GM19397 (cell line): ENCODE measurements around the gene TRIM50.
"Not testable (repeated sequence)": the region's sequence is repeated elsewhere in the genome, so short reads cannot be mapped to it uniquely, and the experiment has no call there.

ENCODE experiments used
- ATAC-seq: cut with Tn5 transposase; IDR thresholded peaks from one replicate; pipeline ENCODE4 v1.9.1; 2021; ENCODE audit warnings: mild to moderate bottlenecking, moderate library complexity; ENCODE audit not compliant: unreplicated experiment

The TRIM50 gene

DNA sequence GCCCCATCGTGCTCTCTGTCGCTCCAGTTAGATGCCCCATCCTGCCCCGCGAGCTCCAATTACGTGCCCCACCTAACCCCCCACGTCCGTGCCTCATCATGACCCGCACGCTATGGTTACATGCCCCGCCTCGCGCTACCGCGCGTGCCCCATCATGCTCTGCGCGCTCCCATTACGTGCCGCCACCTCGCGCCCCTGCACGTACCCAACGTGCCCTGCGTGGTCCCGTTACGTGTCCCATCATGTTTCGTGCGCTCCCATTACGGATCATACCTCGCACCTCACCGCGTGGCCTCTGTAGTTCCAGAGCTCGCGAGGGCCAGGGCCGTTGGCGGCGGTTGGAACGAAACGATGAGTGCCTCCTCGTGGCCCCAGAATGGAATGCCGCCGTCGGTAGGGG lies at the start of gene TRIM50, which contains the start of gene FKBP6:
TSS of gene TRIM50 (minus strand) at position 161 of the 400 bp plus-strand sequence. CDS start 3,295 bp downstream, outside the sequence.
TSS of gene FKBP6 (plus strand) at position 240 of the 400 bp plus-strand sequence. CDS start 268 bp downstream, outside the sequence.
- ATAC-seq, result not testable (repeated sequence)

DNA sequence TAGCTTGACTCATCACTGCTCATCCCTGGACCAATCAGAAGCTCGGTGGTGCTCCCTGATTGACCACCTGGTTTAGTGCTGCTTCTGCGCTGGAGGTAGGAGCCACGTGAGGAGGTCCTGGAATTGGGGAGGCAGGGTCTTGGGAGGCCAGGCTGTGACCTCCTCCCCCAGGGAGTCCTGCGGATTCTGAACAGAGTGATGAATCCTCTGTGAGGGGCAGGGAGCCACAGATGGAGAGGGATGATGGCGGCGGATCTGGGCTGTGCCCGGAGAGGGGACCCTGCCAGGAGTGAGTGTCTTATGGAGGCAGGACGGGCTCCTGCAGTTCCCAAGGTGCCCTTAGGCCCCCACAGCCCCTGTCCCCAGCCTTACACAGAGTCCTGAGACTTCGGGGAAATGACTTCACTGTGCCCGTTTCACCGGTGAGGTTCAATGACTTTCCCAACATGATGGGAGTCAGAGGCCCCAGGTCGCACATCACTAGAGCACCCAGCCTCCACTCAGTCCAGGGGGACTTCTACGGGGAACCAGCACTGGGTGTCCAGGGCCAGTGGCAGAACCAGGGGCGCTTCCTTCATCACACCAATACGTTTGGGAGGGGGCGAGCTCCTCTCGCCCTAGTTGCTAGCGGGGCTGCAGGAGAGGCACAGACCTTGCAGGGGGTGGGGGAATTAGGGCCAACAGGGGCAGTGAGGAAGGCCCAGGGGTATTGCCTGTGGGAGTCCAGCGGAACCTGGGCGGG lies 49.0 kb upstream of the TRIM50 start:
- ATAC-seq, result no peak

DNA sequence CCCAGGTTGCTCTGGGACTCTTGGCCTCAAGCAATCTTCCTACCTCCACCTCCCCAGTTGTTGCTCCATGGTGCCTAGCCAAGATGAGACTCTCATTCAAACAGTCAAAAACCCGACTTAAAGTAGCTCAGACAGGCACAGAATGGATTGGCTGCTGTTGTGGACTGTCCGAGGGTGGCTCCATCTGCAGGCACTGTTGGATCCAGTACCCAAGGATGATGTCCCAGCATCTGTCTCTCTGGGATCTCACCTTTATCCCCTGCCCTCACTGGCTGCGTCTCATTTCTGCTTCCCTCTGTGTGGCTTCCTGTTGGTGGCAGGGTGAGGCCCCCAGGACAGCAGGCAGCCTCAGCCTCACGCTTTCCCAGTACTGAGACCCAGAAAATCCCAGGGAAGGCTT lies 48.4 kb upstream of the TRIM50 start:
- not testable (repeated sequence) for ATAC-seq

DNA sequence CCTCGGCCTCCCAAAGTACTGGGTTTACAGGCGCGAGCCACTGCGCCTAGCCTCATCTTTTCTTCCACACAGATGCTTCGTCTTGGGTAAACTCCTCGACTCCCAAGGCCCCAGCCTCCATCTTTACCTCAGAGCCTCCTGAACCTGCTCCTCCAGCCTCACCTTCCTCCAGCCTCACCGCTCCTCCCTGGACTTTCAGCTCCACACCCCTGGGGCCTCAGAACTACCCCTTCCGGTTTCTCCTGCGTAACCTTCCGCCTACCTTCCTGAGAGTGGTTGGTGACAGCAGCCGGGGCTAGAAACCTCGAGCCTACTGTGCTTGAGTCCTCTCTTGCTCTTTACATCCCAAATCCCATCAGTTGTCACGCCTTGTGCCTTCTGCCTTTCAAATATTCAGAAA lies 45.9 kb upstream of the TRIM50 start:
- ATAC-seq, result no peak

DNA sequence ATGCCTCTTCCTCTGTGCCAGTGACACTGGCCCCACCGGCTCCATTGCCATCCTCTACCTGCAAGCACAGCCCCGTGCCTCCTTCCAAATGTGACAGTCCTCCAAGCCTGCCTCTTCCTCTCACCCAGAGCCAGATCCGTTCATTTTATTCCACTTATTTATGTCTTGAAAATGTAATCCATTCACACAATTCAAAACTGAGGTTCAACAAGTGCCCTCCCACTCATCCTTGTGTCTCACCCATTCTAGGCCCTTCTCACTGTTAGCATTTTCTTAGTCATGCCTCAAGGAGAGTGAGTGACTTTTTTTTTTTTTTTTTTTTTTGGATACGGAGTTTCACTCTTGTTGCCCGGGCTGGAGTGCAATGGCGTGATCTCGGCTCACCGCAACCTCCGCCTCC lies 41.7 kb upstream of the TRIM50 start:
- ATAC-seq, result no peak

DNA sequence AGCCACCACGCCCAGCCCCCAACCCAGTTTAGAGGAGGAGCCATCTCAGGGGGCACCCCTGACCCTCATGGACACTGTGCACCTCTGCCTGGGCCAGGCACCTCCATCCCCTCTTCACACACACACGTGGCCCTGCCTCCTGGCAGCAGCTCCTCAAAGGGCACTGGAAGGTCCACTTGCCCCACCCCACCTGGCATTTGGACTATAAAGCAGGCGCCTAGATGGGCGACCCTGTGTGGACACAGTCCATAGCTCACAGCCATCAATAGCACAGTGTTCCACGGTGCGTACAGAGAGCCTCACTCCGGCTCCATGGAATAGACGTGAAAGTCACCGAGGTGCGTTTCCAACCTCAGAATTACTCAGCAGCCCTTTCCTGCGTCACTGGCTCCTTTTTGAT lies 41.1 kb upstream of the TRIM50 start:
- ATAC-seq, result no peak

DNA sequence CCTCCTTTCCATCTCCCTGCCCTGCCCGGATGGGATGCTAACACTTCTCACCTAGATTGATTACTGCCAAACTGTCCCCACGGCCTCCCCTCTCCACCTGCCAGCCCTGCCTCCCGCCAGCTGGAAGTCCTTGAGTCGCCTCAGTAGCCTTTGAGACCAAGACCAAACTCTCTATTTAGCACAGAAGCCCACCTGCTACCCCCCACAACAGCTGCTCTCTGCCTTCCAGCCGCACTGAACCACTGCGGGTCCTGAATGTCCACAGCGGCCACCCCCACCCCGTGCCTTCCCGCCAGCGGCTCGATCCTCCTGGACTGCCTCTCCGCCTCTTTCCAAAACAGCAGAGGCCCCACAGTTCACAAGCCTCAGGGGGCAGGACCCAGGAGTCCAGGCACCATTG lies 39.1 kb upstream of the TRIM50 start:
- no peak for ATAC-seq

DNA sequence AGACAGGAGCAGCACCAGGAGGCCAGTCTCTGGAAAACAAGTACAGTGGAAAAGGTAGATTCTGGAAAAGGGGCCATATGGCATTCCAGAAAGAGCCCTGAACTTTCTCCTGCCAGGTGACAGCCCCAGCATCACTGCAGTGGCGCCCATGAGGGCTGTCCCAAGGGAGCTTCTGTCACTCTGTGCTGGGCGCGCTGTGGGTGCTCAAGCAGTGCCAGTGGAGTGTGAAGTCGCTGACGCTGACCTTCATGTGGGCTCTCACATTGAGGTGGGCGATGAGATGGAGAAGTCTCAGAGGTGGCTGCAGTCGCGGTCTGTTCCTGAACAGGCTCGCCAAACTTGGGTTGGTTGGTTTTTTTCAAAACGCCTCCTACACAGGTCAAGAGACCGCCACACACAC lies 38.2 kb upstream of the TRIM50 start:
- no peak for ATAC-seq

DNA sequence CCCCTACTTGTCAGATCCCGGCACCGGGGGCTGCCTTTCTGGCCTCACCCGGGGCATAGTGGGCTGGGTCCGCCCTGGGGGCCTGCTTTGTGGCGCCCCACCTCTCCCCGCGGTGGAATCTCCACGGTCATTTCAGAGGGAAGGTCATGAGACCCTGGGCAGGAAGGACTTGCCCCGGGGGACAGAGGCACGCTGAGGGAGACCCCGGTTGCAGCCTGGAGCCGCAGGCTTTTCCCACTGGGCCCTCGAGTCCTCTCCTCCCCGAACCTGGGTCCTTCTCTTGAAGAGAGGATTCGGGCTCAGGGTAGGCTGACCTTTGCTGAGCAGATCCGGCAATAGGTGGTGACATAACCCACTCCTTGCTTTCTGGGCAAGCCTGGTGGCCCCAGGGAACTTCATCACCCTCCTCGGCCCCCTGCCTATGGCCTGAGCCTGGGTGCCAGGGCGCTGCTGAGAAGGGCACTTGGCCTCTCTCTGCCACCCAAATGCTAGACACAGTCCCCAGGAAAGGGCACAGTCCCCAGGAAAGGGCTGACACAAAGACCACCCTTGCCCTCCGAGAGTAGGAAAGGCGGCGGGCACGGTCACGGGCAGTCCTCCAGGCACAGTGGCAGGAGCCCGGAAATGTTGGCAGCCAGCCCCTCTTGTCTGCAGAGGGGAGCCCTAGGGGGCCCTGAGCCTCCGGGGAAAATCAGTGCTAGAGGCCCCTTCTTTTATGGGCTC lies 36.3 kb upstream of the TRIM50 start:
- ATAC-seq, result no peak

DNA sequence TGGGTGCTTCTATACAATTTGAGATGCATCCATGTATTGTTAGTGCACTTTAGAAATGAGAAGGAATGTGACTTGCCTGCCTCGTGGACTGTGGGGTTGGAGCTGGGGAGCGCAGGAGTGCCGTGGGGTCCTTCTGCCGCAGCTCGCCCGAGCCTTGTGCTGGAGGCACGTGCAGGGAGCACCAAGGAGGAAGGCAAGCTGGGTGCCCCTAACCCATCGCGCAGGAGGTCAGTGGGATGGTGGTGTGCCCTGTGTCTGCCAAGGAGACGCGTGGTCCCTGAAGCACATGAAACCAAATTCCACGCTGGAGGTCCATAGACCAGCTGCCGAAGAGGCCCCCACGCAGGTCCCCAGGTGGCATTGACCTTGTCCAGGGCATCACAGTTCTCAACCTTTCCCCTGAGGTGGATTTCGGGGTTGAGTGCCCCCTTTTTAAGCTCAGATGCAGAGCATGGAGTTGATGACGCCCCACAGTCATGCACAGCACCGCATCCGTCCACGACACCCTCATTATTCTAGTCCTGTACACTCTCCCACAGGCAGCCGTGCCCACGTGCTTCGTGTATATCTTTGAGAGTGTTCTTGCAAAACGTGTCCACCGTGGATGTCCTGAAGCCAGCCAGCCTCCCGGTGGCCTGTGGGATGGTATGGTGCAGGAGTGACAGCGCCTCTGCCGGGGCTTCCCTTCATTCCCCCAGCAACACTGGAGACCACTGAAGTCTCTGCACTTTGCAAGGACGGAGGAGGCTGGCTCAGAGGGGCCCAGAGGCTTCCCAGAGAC lies 35.5 kb upstream of the TRIM50 start:
- no peak for ATAC-seq

DNA sequence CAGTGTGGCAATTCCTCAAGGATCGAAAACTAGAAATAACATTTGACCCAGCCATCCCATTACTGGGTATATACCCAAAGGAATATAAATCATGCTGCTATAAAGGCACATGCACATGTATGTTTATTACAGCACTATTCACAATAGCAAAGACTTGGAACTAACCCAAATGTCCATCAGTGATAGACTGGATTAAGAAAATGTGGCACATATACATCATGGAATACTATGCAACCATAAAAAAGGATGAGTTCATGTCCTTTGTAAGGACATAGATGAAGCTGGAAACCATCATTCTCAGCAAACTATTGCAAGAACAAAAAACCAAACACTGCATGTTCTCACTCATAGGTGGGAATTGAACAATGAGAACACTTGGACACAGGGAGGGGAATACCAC lies 32.7 kb upstream of the TRIM50 start:
- ATAC-seq, result not testable (repeated sequence)

DNA sequence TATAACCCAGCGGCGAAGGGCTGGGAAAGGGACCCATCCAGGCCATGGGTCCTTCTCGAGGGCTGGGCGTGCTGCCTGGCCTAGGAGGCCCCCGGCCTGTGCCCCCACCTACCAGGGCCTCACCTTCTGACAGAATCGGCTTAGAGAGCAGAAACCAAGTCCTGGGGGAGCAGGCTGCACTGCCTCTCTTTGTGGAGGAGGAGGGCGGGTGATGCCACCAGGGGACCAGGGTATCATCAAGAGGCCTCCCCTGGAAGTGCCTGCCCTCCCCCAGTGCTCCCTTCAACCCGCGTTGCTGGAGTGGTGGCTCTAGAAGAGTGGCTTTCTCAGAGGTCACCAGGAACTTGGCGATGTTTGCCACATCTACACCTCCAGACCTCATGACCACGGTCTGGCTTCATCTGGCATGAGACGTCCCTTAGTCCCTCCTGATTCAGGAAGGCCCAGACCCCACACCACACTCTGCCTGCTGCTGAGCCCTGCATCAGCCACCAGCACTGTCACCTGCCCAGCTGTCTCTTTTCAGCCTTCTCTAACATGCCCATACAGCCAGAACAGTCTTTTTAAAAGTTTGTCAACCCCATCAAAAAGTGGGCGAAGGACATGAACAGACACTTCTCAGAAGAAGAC lies 32.0 kb upstream of the TRIM50 start:
- no peak for ATAC-seq

DNA sequence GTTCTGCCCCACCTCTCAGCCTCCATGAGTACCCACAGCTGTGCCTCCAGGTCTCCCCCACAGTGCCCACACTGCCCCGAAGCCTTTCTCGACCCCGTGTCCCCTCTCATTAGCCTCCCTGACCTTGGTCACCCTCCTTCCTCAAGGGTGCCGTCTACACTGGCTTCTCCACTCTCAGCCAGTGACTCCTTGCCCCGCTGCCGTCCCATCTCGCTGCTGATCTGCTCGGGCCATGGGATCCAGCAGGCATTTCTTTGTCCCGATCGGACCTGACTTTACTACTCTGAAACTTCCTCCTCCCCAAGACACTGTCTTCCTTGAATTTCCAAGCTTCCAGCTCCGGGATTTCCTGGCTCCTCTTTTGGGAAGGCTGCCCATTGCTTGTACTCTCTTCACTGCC lies 31.4 kb upstream of the TRIM50 start:
- ATAC-seq, result no peak

DNA sequence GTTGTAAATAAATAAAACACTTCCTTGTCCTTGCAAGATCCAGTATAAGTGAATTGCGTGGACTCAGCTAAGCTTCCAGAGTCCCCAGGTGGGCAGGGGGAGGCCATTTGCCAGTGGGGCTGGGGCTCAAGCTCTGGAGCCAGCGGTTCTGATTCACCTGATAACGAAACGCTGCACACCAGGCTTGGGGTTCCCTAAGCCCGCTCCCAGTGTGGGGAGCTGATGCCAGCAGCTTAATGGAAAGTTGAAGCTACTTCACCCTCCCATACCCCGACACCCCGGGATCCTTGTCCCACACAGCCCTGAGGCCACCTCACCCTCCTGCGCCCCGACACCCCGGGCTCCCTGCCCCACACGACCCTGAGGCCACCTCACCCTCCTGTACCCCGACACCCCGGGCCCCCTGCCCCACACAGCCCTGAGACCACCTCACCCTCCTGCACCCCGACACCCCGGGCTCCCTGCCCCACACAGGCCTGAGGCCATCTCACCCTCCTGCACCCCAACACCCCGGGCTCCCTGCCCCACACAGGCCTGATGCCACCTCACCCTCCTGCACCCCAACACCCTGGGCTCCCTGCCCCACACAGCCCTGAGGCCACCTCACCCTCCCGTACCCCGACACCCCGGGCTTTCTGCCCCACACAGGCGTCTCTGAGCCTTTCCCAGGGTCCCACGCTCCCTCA lies 30.9 kb upstream of the TRIM50 start:
- no peak for ATAC-seq

DNA sequence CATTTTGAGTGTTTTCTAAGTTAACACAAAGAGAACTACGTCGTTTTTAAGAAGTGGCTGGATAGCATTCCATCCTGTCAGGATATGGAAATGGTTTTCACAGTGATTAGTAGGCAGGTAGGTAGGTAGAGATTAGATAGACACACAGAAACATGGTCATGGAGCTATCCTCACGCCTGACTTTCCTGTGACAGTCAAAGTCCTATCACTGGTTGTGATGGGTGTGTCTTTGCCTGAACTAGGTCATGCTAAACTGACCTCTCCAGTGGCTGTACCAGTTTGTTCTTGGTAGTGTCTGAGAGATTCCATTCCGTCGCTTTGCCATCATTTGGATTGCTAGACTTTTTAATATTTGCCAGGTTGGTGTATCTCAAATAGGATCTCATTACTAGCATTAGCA lies 28.3 kb upstream of the TRIM50 start:
- ATAC-seq, result no peak

DNA sequence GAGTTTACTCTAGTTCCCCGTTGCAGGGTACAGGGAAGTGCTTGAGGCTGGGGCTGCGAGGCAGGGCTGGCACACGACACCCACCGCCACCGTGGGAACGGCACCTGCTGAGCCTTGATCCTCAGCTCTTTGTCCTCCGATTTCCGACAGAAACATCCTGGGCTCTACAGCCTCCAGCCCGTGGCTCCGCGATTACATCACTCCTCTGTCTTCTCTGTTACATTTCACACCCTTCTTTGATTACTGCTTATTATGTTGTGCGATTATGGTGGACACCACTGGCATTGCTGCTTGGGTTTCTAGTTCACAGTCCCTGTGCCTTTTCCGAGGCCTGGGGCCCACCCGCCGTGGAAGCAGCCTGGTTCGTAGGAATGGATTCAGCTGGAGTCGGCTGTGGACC lies 26.9 kb upstream of the TRIM50 start:
- no peak for ATAC-seq

DNA sequence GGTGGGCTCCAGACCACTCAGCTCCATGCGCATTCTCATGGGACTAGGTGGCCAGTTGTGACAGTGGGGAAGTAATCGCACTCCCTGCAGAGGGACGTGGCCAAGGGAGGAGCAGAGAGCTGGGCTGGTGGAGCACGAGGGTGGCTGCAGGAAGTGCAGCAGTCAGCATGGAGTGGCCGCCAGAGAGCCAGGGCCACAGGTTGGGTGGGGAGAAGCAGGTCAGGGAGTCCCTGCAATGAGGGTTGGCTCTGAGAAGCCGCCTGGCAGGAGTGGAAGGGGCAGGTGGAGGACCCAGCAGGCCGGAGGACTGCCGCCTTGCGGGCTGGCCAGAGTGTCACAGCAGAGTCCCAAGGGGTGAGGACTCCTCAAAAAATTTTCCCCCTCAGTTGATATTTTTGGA lies 26.3 kb upstream of the TRIM50 start:
- no peak for ATAC-seq

DNA sequence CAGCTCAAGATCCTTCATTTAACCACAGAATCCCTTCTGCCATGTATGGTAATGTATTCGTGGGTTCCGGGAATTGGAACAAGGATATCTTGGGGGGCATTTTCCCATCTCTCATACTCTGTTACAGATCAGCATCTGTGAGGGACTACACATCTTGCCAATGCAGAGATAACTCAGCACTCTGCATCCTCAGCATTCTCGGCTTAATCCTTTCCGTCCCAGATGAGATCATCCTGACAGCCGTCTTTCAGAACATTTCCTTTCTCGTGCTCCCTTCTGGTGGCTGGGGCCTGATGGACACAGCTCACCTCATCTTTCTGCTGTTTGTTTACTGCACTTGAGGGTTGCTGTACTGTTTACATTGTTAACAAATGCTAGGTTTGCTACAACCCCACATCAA lies 25.4 kb upstream of the TRIM50 start:
- ATAC-seq, result no peak

DNA sequence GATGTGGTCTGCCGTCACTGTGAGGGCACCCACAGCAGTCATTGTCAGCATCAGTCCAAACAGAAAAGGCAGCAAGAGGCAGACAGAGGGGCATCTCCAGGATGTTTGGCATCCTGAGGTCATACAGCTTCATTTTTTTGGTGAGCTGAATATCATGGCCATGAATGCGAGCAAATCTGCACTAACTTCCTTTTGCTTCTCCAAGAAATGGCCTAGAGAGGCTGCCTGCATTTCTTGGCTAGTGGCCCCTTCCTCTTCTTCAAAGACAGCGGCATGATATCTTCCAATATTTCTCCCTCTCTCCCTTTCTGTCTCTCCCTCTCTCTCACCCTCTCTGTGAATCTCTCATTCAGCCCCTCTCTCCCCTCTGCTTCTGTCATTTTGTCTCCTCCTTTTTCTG lies 24.9 kb upstream of the TRIM50 start:
- ATAC-seq, result no peak

DNA sequence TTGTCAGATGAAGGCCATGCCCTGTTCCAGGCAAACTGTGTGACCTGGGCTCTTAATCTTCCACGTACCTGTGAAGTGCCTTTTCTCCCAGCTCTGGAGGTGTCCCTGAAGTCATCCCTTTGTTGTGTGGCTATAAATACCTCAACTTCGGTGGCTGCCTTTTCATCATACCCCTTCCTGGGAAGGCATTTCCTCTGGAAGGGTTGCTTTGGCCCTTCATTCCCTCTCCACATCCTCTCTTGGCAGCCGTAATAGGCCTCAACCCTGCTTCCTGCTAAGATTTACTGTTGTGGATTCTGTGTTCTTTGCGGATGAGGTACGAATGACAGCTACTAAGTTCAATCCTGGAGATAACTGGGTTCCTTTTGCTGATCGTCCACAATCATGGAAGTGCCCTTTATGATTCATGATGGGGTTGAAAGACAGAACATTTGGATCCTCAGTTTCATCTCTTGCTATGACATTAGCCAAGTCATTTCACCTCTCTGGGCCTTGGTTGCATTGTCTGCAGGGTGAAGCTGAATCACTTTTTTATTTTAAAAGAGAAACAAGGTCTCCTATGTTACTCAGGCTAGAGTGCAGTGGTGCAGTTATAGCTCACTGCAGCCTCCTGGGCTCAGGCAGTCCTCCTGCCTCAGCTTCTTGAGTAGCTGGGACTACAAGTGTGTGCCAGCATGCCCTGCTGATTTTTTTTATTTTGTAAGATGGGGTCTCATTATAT lies 23.7 kb upstream of the TRIM50 start:
- no peak for ATAC-seq
